Gastrocnemius medialis (tissue), 4 donors: ENCODE data around the gene RIN3. TPM values are rescaled to one million over a fixed set of nuclear protein-coding genes. Genes with fewer than 3 reads are reported as not detected.

Experiments used
- ATAC-seq, 2 donors: fragments of 150-250 bp; one replicate each; pipeline ENCODE4 v1.9.1; 2016
- DNase-seq, 2 donors: peaks; one replicate each; pipeline ENCODE4 v3.0.0-alpha.2; 2019
- H3K27ac ChIP-seq, 4 donors: fragments of 200-600 bp; sonication (generic); 1 replicate in 1 of 4; 2 replicates in 3 of 4; pipeline ENCODE4 v1.5.1; 2016 to 2018; ENCODE audit warnings: mild to moderate bottlenecking in 2 of 4, moderate library complexity in 1 of 4
- H3K27me3 ChIP-seq, 3 donors: fragments of 200-600 bp; sonication (generic) in 2 of 3; 1 replicate in 1 of 3; 2 replicates in 2 of 3; pipeline versions ENCODE4 v1.5.1 to v1.6.0; 2016 to 2019; ENCODE audit warnings: mild to moderate bottlenecking in 1 of 3, moderate library complexity in 1 of 3
- H3K36me3 ChIP-seq, 2 donors: fragments of 200-600 bp; sonication (generic) in 1 of 2; one replicate each; pipeline ENCODE4 v1.5.1; 2017 to 2018
- H3K4me1 ChIP-seq, 2 donors: fragments of 200-600 bp; sonication (generic) in 1 of 2; one replicate each; pipeline ENCODE4 v1.5.1; 2016 to 2017; ENCODE audit warnings: mild to moderate bottlenecking in 2 of 2
- H3K4me3 ChIP-seq, 4 donors: fragments of 200-600 bp; sonication (generic) in 3 of 4; 1 replicate in 1 of 4; 2 replicates in 3 of 4; pipeline ENCODE4 v1.5.1; 2016 to 2019; ENCODE audit warnings: mild to moderate bottlenecking in 2 of 4
- H3K9me3 ChIP-seq, 3 donors: fragments of 200-600 bp; sonication (generic) in 2 of 3; 1 replicate in 1 of 3; 2 replicates in 2 of 3; pipeline ENCODE4 v1.5.1; 2016 to 2019
- POLR2A ChIP-seq, 2 donors: fragments of 450-650 bp; IDR thresholded peaks; one replicate each; pipeline ENCODE4 v1.6.1; 2017; ENCODE audit warnings: antibody characterized with exemption in 2 of 2, mild to moderate bottlenecking in 2 of 2, moderate library complexity in 2 of 2
- in situ Hi-C, 4 donors: fragments of 200-750 bp; cut with MboI; loops; one replicate each; pipeline versions ENCODE4 v1.15.0 to v1.8.0; 2017; ENCODE audit warnings: low sequenced_read_pairs in 4 of 4
- intact Hi-C: fragments of 100-400 bp; cut with DNase I; formaldehyde crosslinking; loops from one replicate; pipeline ENCODE4 v1.15.1; 2023; ENCODE audit warnings: low total_unique reads
- total RNA-seq, 4 donors: library from RNA; depleted of rRNA; stranded (reverse); fragments of >200 nt; gene quantifications; one replicate each; pipeline versions ENCODE4 v1.1.0 to v1.2.3, GENCODE V29; 2016
- TF ChIP-seq, protein P1 (sequence below), 5 experiments: fragments of 450-650 bp in 3 of 5; fragments of 200-600 bp in 2 of 5; sonication (generic) in 2 of 5; IDR thresholded peaks in 4 of 5; conservative IDR thresholded peaks in 1 of 5; 1 replicate in 4 of 5; 2 replicates in 1 of 5; pipeline ENCODE4 v1.5.1; 2016 to 2019; ENCODE audit warnings: antibody characterized with exemption in 5 of 5, mild to moderate bottlenecking in 3 of 5, moderate library complexity in 3 of 5

RIN3 gene
- total RNA-seq, 4 donors from 2014 or later: 2.1 to 3.7 (median 2.6) TPM

DNA sequence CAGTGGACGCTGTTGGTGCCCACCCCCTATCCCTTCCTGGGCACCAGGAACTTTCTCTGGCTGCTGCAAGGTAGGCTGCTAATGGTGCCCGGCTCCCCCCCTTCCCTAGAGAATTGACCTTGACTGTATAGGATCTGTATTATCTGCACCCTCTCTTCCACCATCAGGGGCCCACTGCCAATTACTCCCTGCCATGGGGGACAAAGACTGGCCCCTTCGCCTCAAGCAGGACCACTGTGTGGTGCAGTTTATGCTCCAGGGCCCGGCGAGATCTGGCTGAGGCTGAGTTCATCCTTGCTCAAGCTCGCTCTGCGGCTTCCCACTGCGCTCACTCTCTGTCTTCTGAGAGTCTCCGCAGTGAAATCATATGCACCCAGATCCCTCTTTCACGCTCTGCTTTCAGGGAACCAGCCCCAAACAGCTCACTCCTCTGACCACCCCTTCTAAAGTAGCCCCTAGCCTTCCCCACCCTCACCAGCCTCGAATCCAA is 139.6 kb downstream of the RIN3 start:
- in situ Hi-C loops: no loop called here
- Histone ChIP-seq H3K9me3 (no peaks in the 10 kb centered on the region), H3K36me3 (no peaks in the 10 kb centered on the region), H3K27ac (peak overlapping the region in 2 of 4 donors; percentile 4 to 38), H3K27me3 (no peaks in the 10 kb centered on the region), H3K4me3 (peak overlapping the region in 1 of 4 donors; percentile 31), H3K4me1 (no peaks in the 10 kb centered on the region)
- no peak for ATAC-seq
- intact Hi-C loops: no loop called here
- no peak for DNase-seq
- TF ChIP-seq POLR2A (IDR thresholded peaks at IDR 0.05): no peak

DNA sequence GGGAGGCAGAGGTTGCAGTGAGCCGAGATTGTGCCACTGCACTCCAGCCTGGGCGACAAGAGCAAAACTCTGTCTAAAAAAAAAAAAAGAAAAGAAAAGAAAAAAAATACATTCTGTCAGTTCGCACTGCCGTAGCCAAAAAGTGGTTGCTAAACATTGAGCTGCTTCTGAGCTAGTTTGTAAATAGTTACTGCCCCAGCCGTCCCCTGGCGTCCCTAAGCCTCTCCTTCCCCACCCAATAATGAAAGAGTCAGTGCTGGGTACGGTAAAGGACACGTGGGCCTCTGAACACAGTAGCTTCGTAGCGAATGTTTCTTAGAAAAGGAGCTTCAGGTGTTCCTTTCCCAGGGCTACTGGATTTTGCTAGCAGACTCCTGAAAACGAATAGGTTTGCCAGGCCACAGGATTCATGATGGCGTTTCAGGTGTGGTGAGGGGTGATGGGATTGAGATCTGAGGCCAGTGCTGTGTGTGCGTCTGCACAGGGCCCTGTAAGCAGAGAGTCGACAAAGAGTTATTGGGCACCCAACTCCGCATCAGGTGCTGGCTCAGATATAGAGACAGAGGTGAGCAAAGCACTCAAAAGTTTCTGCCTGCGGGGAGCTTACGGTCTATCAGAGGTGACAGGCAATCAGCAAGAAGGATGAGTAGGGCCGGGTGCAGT is 140.8 kb downstream of the RIN3 start:
- in situ Hi-C loops: no loop called here
- intact Hi-C loops: no loop called here
- H3K9me3 ChIP-seq: no peaks in the 10 kb centered on the region
- no peak overlapping the region for H3K27ac ChIP-seq
- H3K4me3 ChIP-seq: peak overlapping the region in 1 of 4 donors; percentile 31
- no peaks in the 10 kb centered on the region for H3K27me3 ChIP-seq
- no peak for TF ChIP-seq POLR2A (IDR thresholded peaks at IDR 0.05)
- TF ChIP-seq, protein P1, sequence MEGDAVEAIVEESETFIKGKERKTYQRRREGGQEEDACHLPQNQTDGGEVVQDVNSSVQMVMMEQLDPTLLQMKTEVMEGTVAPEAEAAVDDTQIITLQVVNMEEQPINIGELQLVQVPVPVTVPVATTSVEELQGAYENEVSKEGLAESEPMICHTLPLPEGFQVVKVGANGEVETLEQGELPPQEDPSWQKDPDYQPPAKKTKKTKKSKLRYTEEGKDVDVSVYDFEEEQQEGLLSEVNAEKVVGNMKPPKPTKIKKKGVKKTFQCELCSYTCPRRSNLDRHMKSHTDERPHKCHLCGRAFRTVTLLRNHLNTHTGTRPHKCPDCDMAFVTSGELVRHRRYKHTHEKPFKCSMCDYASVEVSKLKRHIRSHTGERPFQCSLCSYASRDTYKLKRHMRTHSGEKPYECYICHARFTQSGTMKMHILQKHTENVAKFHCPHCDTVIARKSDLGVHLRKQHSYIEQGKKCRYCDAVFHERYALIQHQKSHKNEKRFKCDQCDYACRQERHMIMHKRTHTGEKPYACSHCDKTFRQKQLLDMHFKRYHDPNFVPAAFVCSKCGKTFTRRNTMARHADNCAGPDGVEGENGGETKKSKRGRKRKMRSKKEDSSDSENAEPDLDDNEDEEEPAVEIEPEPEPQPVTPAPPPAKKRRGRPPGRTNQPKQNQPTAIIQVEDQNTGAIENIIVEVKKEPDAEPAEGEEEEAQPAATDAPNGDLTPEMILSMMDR (IDR thresholded peaks at IDR 0.05 in 4 of 5, conservative IDR thresholded peaks at IDR 0.05 in 1 of 5): no peak
- no peaks in the 10 kb centered on the region for H3K36me3 ChIP-seq
- DNase-seq (no peak), ATAC-seq (no peak)
- H3K4me1 ChIP-seq: peaks cover 0 to 5% of the 10 kb centered on the region in 2 donors

DNA sequence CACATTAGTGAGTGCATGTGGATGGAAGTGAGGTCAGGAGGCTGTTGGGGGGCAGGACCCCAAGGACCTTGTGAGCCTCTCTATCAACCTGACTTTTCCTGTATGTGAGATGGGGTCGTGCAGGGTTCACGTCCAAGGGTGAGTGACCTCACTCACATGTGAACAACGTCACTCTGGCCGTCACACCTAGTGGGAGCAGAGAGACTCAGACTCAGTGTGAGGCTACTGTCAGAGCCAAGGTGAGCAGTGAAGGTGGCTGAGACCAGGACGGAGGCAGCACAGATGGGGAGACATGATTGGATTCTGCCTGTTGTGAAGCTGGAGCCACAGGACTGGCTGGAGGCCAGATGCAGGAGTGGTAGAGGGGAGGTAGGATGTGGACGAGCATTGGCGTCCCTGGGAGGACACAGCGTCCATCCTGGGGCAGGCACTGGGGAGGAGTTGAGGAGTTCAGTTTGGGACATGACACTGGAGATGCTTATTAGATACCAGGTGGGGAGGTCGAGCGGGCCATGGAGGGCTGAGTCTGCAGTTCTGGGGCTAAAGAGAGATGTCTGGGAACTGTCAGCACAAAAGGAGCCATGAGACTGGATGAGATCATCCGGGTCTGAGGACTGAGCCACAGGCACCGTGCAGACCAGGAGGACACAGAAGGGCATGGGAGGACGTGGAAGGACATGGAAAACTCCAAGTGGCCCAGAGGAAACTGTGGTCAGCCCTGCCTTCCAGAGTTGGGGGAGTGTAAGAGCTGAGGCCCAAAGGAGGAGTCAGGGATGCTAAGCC is 142.0 kb downstream of the RIN3 start:
- in situ Hi-C loops: no loop called here
- DNase-seq (no peak), ATAC-seq (no peak)
- Histone ChIP-seq H3K4me3 (no peak overlapping the region), H3K36me3 (no peaks in the 10 kb centered on the region), H3K27ac (peak overlapping the region in 1 of 4 donors; percentile 1), H3K27me3 (no peaks in the 10 kb centered on the region), H3K9me3 (no peaks in the 10 kb centered on the region), H3K4me1 (peaks cover 0 to 5% of the 10 kb centered on the region in 2 donors)
- intact Hi-C loops: no loop called here
- TF ChIP-seq, protein P1 (IDR thresholded peaks at IDR 0.05 in 4 of 5, conservative IDR thresholded peaks at IDR 0.05 in 1 of 5): no peak
- TF ChIP-seq POLR2A (IDR thresholded peaks at IDR 0.05): no peak

DNA sequence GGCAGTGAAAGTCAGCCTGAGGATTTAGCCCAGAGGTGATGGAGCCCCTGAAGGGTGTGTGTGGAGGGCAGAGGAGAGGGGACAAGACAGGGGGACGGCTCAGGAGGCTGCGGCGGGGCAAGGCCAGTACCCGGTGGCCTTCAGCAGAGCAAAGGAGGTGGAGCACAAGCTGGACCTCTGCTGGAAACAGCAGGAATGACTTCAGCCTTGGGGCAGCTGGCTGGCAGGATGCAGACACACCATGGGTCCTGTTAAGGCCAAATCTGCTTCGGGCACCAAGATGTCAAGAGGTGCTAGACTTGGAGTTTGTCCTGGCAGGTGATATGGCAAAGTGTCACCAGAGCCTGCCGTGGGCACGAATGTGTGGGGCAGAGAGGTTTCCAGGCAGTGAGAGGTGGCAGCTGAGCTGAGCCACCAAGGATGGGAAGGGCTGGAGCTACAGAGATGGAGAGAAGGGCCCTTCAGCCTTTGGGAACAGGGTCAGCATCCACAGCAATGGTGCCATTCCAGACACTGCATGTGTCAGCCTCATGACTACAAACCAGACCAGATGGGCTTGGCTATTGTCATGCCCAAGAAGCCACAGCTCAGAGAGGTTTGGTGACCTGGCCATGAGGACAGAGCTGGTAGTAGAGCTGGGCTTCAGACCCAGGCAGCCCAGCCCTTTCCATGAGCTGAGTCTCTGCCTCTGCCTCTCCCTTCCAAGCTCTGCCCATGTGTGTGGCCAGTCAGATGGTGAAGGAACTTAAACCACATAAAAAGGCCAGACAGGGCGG is 142.9 kb downstream of the RIN3 start:
- Histone ChIP-seq H3K9me3 (no peaks in the 10 kb centered on the region), H3K27ac (peak overlapping the region; percentile 41 to 56 (median 54)), H3K4me3 (no peak overlapping the region), H3K4me1 (peaks cover 0 to 5% of the 10 kb centered on the region in 2 donors), H3K27me3 (no peaks in the 10 kb centered on the region), H3K36me3 (no peaks in the 10 kb centered on the region)
- in situ Hi-C loops (no loop called here), intact Hi-C loops (no loop called here)
- no peak for DNase-seq
- TF ChIP-seq, protein P1 (IDR thresholded peaks at IDR 0.05 in 4 of 5, conservative IDR thresholded peaks at IDR 0.05 in 1 of 5): no peak
- no peak for TF ChIP-seq POLR2A (IDR thresholded peaks at IDR 0.05)
- ATAC-seq: no peak
